CD4-positive, alpha-beta T cell treated with Interleukin-2 at 100 ng/mL for 4 hours (primary cell): ENCODE data around the gene MARK4.
"Not testable (repeated sequence)": the region's sequence is repeated elsewhere in the genome, so short reads cannot be mapped to it uniquely, and the experiment has no call there.

Experiments
- DNase-seq: peaks from one replicate; pipeline ENCODE4 v3.0.0-alpha.2; 2020; ENCODE audit warnings: low spot score

MARK4 gene

GRCh38 chr19:45244133-45244794 is 6.8 kb upstream of the MARK4 start:
- no peak for DNase-seq

GRCh38 chr19:45245334-45245787 is 5.7 kb upstream of the MARK4 start, which contains the start of gene EXOC3L2:
Gene EXOC3L2 (minus strand): TSS chr19:45245407. CDS start chr19:45239045, 6,362 bp downstream.
- no peak for DNase-seq

GRCh38 chr19:45245826-45246225 is 5.2 kb upstream of the MARK4 start:
- no peak for DNase-seq

GRCh38 chr19:45247136-45247535 is 3.9 kb upstream of the MARK4 start:
- DNase-seq, result no peak

GRCh38 chr19:45249261-45250033 is 1.6 kb upstream of the MARK4 start:
- DNase-seq, result no peak

GRCh38 chr19:45250216-45250831 is 747 bp upstream of the MARK4 start:
- no peak for DNase-seq

- no peak for DNase-seq
These were observed 632 bp downstream of the MARK4 start for GRCh38 chr19:45251452-45252354.

- peak; percentile 42 for DNase-seq
These were observed 2.4 kb downstream of the MARK4 start for GRCh38 chr19:45253396-45254027.

GRCh38 chr19:45254044-45254531 is 3.0 kb downstream of the MARK4 start:
- DNase-seq, result no peak

- no peak for DNase-seq
These were observed 4.6 kb downstream of the MARK4 start for GRCh38 chr19:45255611-45256157.

GRCh38 chr19:45256836-45257235 is 5.8 kb downstream of the MARK4 start:
- DNase-seq, result no peak

GRCh38 chr19:45258862-45259261 is 7.8 kb downstream of the MARK4 start:
- DNase-seq, result no peak

- DNase-seq, result no peak
These were observed 11.5 kb downstream of the MARK4 start for GRCh38 chr19:45262570-45262969.

GRCh38 chr19:45263013-45263412 is 11.9 kb downstream of the MARK4 start:
- DNase-seq, result no peak

GRCh38 chr19:45264781-45265317 is 13.8 kb downstream of the MARK4 start:
- DNase-seq, result no peak

GRCh38 chr19:45265375-45265774 is 14.3 kb downstream of the MARK4 start:
- no peak for DNase-seq

- DNase-seq, result no peak
These were observed 16.2 kb downstream of the MARK4 start for GRCh38 chr19:45267296-45267695.

GRCh38 chr19:45269939-45270338 is 18.9 kb downstream of the MARK4 start:
- DNase-seq, result not testable (repeated sequence)

GRCh38 chr19:45271098-45271734 is 20.1 kb downstream of the MARK4 start:
- no peak for DNase-seq

GRCh38 chr19:45271735-45272108 is 20.7 kb downstream of the MARK4 start:
- no peak for DNase-seq
